ENCODE data around the gene TK2.

TK2 gene

DNA sequence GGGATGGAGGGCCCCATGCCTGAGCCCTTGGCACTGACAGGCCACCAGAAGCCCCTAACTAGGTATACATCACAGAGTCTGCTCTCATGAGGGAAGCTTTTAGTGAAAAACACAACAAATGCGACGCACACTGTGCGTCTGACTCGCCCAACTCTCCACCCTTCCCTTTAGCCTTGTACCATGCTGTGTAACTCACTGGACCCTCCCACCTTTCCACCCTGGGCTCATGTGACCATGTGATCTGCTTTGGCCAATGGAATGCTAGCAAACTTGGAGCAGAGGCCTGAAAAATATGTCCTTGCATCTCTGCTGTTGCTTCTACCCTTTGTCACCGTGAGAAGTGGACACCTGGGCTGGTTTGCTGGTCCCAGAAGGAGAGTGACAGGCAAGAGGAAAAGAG, 21.6 kb downstream of the TK2 start:
- DNase-seq (ENCODE audit: low read depth in 2 of 2) = no peak
- no peak overlapping the region for H3K4me3 ChIP-seq (replicated peaks in 1 of 2; ENCODE audit: low read depth in 2 of 2, low read length in 2 of 2)
- TF ChIP-seq, protein P1, sequence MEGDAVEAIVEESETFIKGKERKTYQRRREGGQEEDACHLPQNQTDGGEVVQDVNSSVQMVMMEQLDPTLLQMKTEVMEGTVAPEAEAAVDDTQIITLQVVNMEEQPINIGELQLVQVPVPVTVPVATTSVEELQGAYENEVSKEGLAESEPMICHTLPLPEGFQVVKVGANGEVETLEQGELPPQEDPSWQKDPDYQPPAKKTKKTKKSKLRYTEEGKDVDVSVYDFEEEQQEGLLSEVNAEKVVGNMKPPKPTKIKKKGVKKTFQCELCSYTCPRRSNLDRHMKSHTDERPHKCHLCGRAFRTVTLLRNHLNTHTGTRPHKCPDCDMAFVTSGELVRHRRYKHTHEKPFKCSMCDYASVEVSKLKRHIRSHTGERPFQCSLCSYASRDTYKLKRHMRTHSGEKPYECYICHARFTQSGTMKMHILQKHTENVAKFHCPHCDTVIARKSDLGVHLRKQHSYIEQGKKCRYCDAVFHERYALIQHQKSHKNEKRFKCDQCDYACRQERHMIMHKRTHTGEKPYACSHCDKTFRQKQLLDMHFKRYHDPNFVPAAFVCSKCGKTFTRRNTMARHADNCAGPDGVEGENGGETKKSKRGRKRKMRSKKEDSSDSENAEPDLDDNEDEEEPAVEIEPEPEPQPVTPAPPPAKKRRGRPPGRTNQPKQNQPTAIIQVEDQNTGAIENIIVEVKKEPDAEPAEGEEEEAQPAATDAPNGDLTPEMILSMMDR (IDR thresholded peaks at IDR 0.05; ENCODE audit: low read depth, low read length) = no peak

DNA sequence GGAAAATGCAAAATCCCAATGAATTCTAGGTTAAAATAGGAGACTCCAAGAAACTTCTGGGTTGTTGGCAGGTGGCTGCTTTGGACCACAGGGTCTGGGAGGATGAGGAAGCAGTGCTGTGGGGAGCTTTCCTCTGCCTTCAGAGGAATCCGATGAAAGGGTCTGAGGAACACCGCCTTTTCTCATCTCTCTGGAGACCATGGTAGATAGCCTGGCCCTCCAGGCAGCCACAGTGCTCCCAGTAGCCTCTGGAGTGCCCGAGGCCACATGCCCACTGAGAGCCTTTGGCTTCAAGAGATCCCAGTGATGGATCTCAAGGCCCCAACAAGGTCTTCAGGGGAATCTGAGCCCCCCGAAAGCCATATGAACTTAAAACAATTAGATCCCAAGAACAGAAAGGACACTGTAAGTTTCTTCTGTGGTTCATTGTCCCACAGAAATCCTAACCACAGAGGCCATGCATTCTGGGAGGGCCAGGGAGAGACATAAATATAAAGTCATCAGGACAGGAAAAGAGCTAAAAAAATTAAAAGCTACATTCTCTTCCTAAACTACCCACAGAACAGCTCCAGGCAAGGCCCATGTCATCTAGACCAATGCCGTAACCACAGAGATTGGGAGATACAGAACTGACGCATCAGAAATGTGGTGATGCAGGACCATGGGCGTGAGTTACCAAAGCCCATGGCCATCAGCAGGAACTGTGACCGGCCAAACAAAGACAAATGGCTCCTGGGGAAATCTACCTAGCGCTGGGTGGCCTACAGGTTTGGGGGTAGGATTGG, 24.3 kb downstream of the TK2 start:
- H3K4me3 ChIP-seq (replicated peaks in 1 of 2; ENCODE audit: low read depth in 2 of 2, low read length in 2 of 2) = no peak overlapping the region
- DNase-seq (ENCODE audit: low read depth in 2 of 2) = peak in 1 of 2 donors; percentile 29
- TF ChIP-seq, protein P1 (IDR thresholded peaks at IDR 0.05; ENCODE audit: low read depth, low read length) = no peak

DNA sequence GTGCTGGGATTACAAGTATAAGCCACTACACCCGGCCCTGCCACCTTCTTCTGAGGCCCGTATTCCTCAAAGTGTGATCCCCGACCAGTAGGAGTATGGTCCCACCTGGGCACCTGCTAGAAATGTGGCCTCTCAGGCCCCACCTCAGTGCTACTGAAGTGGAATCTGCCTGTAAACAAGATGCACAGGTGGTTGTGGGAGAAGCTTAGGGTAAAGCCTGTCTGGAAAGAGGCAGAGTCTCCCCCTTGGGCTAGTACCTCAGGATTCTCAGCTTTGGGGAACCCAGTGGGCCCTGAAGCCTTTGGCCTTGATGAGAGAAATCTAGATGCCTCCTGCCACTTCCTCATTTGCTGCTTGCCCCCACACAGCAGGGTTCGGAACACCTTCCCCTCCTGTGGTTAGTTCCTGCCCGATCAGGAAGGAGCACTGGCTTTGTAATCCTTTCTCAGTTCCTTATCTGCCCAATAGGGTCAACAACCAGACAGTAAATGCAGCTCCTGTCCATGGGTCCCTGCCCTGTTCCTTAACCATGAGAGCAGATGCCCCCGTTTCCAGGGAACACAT, 25.2 kb downstream of the TK2 start:
- DNase-seq (ENCODE audit: low read depth in 2 of 2) = no peak

GRCh38 chr16:66523861-66524354, 26.0 kb downstream of the TK2 start:
- H3K4me3 ChIP-seq (replicated peaks in 1 of 2; ENCODE audit: low read depth in 2 of 2, low read length in 2 of 2) = no peak overlapping the region
- peak; percentile 26 to 31 for DNase-seq (ENCODE audit: low read depth in 2 of 2)
- TF ChIP-seq, protein P1 (IDR thresholded peaks at IDR 0.05; ENCODE audit: low read depth, low read length) = no peak

More for the DNA sequence above, 25.2 kb downstream of the TK2 start:
- H3K4me3 ChIP-seq (replicated peaks in 1 of 2; ENCODE audit: low read depth in 2 of 2, low read length in 2 of 2) = no peak overlapping the region
- TF ChIP-seq, protein P1 (IDR thresholded peaks at IDR 0.05; ENCODE audit: low read depth, low read length) = no peak

GRCh38 chr16:66522816-66523590, 26.9 kb downstream of the TK2 start:
- DNase-seq (ENCODE audit: low read depth in 2 of 2) = no peak
- H3K4me3 ChIP-seq (replicated peaks in 1 of 2; ENCODE audit: low read depth in 2 of 2, low read length in 2 of 2) = no peak overlapping the region

More at GRCh38 chr16:66522816-66523590, 26.9 kb downstream of the TK2 start:
- TF ChIP-seq, protein P1 (IDR thresholded peaks at IDR 0.05; ENCODE audit: low read depth, low read length) = no peak

Data from cardiac fibroblast (primary cell).